KOPT-K1 (cell line): Measurements from ENCODE around the gene RND1.
"Not testable (repeated sequence)": the region's sequence is repeated elsewhere in the genome, so short reads cannot be mapped to it uniquely, and the experiment has no call there.

Experiments
- H3K27ac ChIP-seq: fragments of 200-600 bp; sonication (generic); 2 replicates; pipeline ENCODE4 v1.5.1; 2016; ENCODE audit warnings: antibody characterized with exemption, mild to moderate bottlenecking, low read depth, low read length; ENCODE audit not compliant: poor library complexity, severe bottlenecking
- H3K36me3 ChIP-seq: fragments of 200-600 bp; sonication (generic); 2 replicates; pipeline ENCODE4 v1.5.1; 2017; ENCODE audit warnings: antibody characterized with exemption, mild to moderate bottlenecking, low read length, moderate library complexity; ENCODE audit not compliant: insufficient read depth
- H3K9me3 ChIP-seq: fragments of 200-600 bp; sonication (generic); 2 replicates; pipeline ENCODE4 v1.5.1; 2017; ENCODE audit warnings: antibody characterized with exemption, low read length, mild to moderate bottlenecking; ENCODE audit not compliant: insufficient read depth, poor library complexity, severe bottlenecking

Gene RND1

GRCh38 chr12:48881686-48882314 lies 16.1 kb upstream of the RND1 start:
- H3K27ac ChIP-seq: no peak overlapping the region
- H3K36me3 ChIP-seq: no peaks in the 10 kb centered on the region
- H3K9me3 ChIP-seq: no peaks in the 10 kb centered on the region

GRCh38 chr12:48880647-48881046 lies 15.0 kb upstream of the RND1 start:
- Histone ChIP-seq H3K9me3 (no peaks in the 10 kb centered on the region), H3K36me3 (no peaks in the 10 kb centered on the region), H3K27ac (no peak overlapping the region)

- H3K36me3 ChIP-seq: no peaks in the 10 kb centered on the region
- H3K27ac ChIP-seq: no peak overlapping the region
Observed at GRCh38 chr12:48878548-48878947, 12.9 kb upstream of the RND1 start.

GRCh38 chr12:48875944-48876515 lies 10.4 kb upstream of the RND1 start:
- H3K27ac ChIP-seq: no peak overlapping the region
- H3K36me3 ChIP-seq: no peaks in the 10 kb centered on the region
- H3K9me3 ChIP-seq: no peaks in the 10 kb centered on the region

More at GRCh38 chr12:48878548-48878947, 12.9 kb upstream of the RND1 start:
- no peaks in the 10 kb centered on the region for H3K9me3 ChIP-seq

- H3K36me3 ChIP-seq, H3K9me3 ChIP-seq, H3K27ac ChIP-seq: not testable (repeated sequence)
Observed at GRCh38 chr12:48873534-48873933, 7.9 kb upstream of the RND1 start.

- Histone ChIP-seq H3K27ac (no peak overlapping the region), H3K9me3 (no peaks in the 10 kb centered on the region), H3K36me3 (no peaks in the 10 kb centered on the region)
Observed at GRCh38 chr12:48873096-48873495, 7.4 kb upstream of the RND1 start.

GRCh38 chr12:48869191-48869590 lies 3.5 kb upstream of the RND1 start:
- Histone ChIP-seq H3K9me3 (no peaks in the 10 kb centered on the region), H3K36me3 (no peaks in the 10 kb centered on the region), H3K27ac (no peak overlapping the region)

- no peak overlapping the region for H3K27ac ChIP-seq
- H3K9me3 ChIP-seq: no peaks in the 10 kb centered on the region
Observed at GRCh38 chr12:48868451-48868850, 2.8 kb upstream of the RND1 start.

GRCh38 chr12:48866052-48866711 lies 512 bp upstream of the RND1 start:
- Histone ChIP-seq H3K27ac (peak overlapping the region; percentile 17), H3K9me3 (no peaks in the 10 kb centered on the region), H3K36me3 (no peaks in the 10 kb centered on the region)

More at GRCh38 chr12:48868451-48868850, 2.8 kb upstream of the RND1 start:
- no peaks in the 10 kb centered on the region for H3K36me3 ChIP-seq

GRCh38 chr12:48863291-48863690 lies 2.4 kb downstream of the RND1 start:
- H3K36me3 ChIP-seq: no peaks in the 10 kb centered on the region
- H3K9me3 ChIP-seq: no peaks in the 10 kb centered on the region
- H3K27ac ChIP-seq: no peak overlapping the region

- H3K27ac ChIP-seq: no peak overlapping the region
- no peaks in the 10 kb centered on the region for H3K9me3 ChIP-seq
- no peaks in the 10 kb centered on the region for H3K36me3 ChIP-seq
Observed at GRCh38 chr12:48862760-48863159, 2.9 kb downstream of the RND1 start.

GRCh38 chr12:48861111-48861510 lies 4.6 kb downstream of the RND1 start:
- H3K36me3 ChIP-seq: no peaks in the 10 kb centered on the region
- H3K27ac ChIP-seq: no peak overlapping the region
- no peaks in the 10 kb centered on the region for H3K9me3 ChIP-seq

GRCh38 chr12:48860236-48860635 lies 5.4 kb downstream of the RND1 start:
- H3K9me3 ChIP-seq, H3K36me3 ChIP-seq, H3K27ac ChIP-seq: not testable (repeated sequence)

- no peaks in the 10 kb centered on the region for H3K9me3 ChIP-seq
Observed at GRCh38 chr12:48859607-48860006, 6.1 kb downstream of the RND1 start.

GRCh38 chr12:48858043-48858442 lies 7.6 kb downstream of the RND1 start:
- H3K27ac ChIP-seq: no peak overlapping the region
- no peaks in the 10 kb centered on the region for H3K9me3 ChIP-seq
- no peaks in the 10 kb centered on the region for H3K36me3 ChIP-seq

More at GRCh38 chr12:48859607-48860006, 6.1 kb downstream of the RND1 start:
- Histone ChIP-seq H3K36me3 (no peaks in the 10 kb centered on the region), H3K27ac (no peak overlapping the region)
